ENCODE measurements around the gene PTMS.

- TF ChIP-seq POLR2A (IDR thresholded peaks at IDR 0.05) (peak in 1 of 2 donors; percentile 37), CTCF (IDR thresholded peaks at IDR 0.05) (peak; percentile 93 to 99 (median 97))
These were observed 12.7 kb downstream of the PTMS start for GRCh38 chr12:6778574-6779550.
